ENCODE data around the gene RPP38.

The RPP38 gene

GRCh38 chr10:15152556-15152955, 55.4 kb downstream of the RPP38 start:
- Mint-ChIP-seq H3K4me1 (ENCODE audit: low read depth) (peaks cover 36% of the 10 kb centered on the region), H3K27ac (no peak overlapping the region), H3K9me3 (no peaks in the 10 kb centered on the region), H3K27me3 (no peaks in the 10 kb centered on the region), H3K4me3 (no peak overlapping the region), H3K36me3 (ENCODE audit: low read depth) (peaks cover 19% of the 10 kb centered on the region)
- no peak for DNase-seq

Measured in activated T-cell treated with anti-CD3 and anti-CD28 coated beads, Interleukin-2, amount 50 U/mL, for 24 hours (primary cell).